Gastroesophageal sphincter (tissue), 4 donors: ENCODE results near the gene EIF5A. TPM values are rescaled to one million over a fixed set of nuclear protein-coding genes. Genes with fewer than 3 reads are reported as not detected.

Experiments used
- ATAC-seq: fragments of 150-250 bp; one replicate; pipeline ENCODE4 v1.9.1; 2016; ENCODE audit warnings: mild to moderate bottlenecking, moderate library complexity
- H3K27ac ChIP-seq, 4 donors: fragments of 200-600 bp; sonication (generic) in 3 of 4; 1 replicate in 3 of 4; 2 replicates in 1 of 4; pipeline ENCODE4 v1.5.1; 2016 to 2019
- H3K27me3 ChIP-seq: fragments of 200-600 bp; sonication (generic); one replicate; pipeline ENCODE4 v1.5.1; 2019
- H3K36me3 ChIP-seq, 2 donors: fragments of 200-600 bp; sonication (generic); one replicate each; pipeline ENCODE4 v1.5.1; 2019; ENCODE audit warnings: control low read depth in 1 of 2
- H3K4me1 ChIP-seq, 3 donors: fragments of 200-600 bp; sonication (generic); 1 replicate in 2 of 3; 2 replicates in 1 of 3; pipeline ENCODE4 v1.5.1; 2016 to 2019; ENCODE audit warnings: control low read depth in 2 of 3
- H3K4me3 ChIP-seq, 2 donors: fragments of 200-600 bp; sonication (generic); one replicate each; pipeline ENCODE4 v1.5.1; 2019; ENCODE audit warnings: mild to moderate bottlenecking in 1 of 2, moderate library complexity in 1 of 2
- H3K9me3 ChIP-seq, 3 donors: fragments of 200-600 bp; sonication (generic); one replicate each; pipeline ENCODE4 v1.5.1; 2017 to 2019; ENCODE audit warnings: control low read depth in 2 of 3
- EP300 ChIP-seq: sonication (generic); formaldehyde crosslinking; IDR thresholded peaks from one replicate; pipeline ENCODE4 v1.6.1; 2017; ENCODE audit warnings: antibody characterized with exemption, mild to moderate bottlenecking
- POLR2A ChIP-seq, 2 donors: fragments of 450-650 bp; IDR thresholded peaks; one replicate each; pipeline ENCODE4 v1.6.1; 2017; ENCODE audit warnings: antibody characterized with exemption in 2 of 2, mild to moderate bottlenecking in 2 of 2, moderate library complexity in 1 of 2
- POLR2AphosphoS5 ChIP-seq: sonication (generic); formaldehyde crosslinking; IDR thresholded peaks from one replicate; pipeline ENCODE4 v1.6.1; 2017; ENCODE audit warnings: antibody characterized with exemption
- WGBS, 2 donors: methylation state at CpG; one replicate each; pipeline ENCODE4 v1.1.5; 2018; ENCODE audit warnings: low coverage in 1 of 2; 5-methylcytosine and 5-hydroxymethylcytosine counted together
- total RNA-seq, 4 donors: library from RNA; depleted of rRNA; stranded (reverse); fragments of >200 nt; gene quantifications; one replicate each; pipeline ENCODE4 v1.1.0, GENCODE V29; 2016
- TF ChIP-seq, protein P1 (sequence below), 4 experiments: fragments of 200-600 bp in 2 of 4; fragments of 450-650 bp in 2 of 4; sonication (generic) in 1 of 4; IDR thresholded peaks; one replicate each; pipeline ENCODE4 v1.5.1; 2017 to 2019; ENCODE audit warnings: antibody characterized with exemption in 4 of 4, mild to moderate bottlenecking in 2 of 4, moderate library complexity in 2 of 4

EIF5A gene
- total RNA-seq, 4 donors from 2014 or later: 145 to 233 (median 183) TPM

GRCh38 chr17:7324438-7324779, 17.0 kb downstream of the EIF5A start:
- Histone ChIP-seq H3K36me3 (peaks cover 0 to 77% of the 10 kb centered on the region in 2 donors), H3K4me1 (peaks cover 0 to 24% (median 8%) of the 10 kb centered on the region in 3 donors), H3K27ac (no peak overlapping the region), H3K27me3 (no peaks in the 10 kb centered on the region), H3K9me3 (no peaks in the 10 kb centered on the region), H3K4me3 (no peak overlapping the region)
- WGBS, 2 donors: no CpG with 5 or more reads among the region's 3 CpGs
- TF ChIP-seq, protein P1, sequence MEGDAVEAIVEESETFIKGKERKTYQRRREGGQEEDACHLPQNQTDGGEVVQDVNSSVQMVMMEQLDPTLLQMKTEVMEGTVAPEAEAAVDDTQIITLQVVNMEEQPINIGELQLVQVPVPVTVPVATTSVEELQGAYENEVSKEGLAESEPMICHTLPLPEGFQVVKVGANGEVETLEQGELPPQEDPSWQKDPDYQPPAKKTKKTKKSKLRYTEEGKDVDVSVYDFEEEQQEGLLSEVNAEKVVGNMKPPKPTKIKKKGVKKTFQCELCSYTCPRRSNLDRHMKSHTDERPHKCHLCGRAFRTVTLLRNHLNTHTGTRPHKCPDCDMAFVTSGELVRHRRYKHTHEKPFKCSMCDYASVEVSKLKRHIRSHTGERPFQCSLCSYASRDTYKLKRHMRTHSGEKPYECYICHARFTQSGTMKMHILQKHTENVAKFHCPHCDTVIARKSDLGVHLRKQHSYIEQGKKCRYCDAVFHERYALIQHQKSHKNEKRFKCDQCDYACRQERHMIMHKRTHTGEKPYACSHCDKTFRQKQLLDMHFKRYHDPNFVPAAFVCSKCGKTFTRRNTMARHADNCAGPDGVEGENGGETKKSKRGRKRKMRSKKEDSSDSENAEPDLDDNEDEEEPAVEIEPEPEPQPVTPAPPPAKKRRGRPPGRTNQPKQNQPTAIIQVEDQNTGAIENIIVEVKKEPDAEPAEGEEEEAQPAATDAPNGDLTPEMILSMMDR (IDR thresholded peaks at IDR 0.05): no peak
- TF ChIP-seq EP300 (no peak), POLR2A (IDR thresholded peaks at IDR 0.05) (no peak), POLR2AphosphoS5 (no peak)
- ATAC-seq: no peak

GRCh38 chr17:7325031-7325528, 17.7 kb downstream of the EIF5A start:
- Histone ChIP-seq H3K27me3 (no peaks in the 10 kb centered on the region), H3K9me3 (no peaks in the 10 kb centered on the region), H3K36me3 (peaks cover 0 to 71% of the 10 kb centered on the region in 2 donors), H3K4me1 (peaks cover 0 to 26% (median 8%) of the 10 kb centered on the region in 3 donors), H3K27ac (no peak overlapping the region), H3K4me3 (no peak overlapping the region)
- ATAC-seq: no peak
- TF ChIP-seq POLR2AphosphoS5 (no peak), POLR2A (IDR thresholded peaks at IDR 0.05) (no peak), EP300 (no peak)
- TF ChIP-seq, protein P1 (IDR thresholded peaks at IDR 0.05): no peak
- no CpG with 5 or more reads among the region's 19 CpGs for WGBS, 2 donors

DNA sequence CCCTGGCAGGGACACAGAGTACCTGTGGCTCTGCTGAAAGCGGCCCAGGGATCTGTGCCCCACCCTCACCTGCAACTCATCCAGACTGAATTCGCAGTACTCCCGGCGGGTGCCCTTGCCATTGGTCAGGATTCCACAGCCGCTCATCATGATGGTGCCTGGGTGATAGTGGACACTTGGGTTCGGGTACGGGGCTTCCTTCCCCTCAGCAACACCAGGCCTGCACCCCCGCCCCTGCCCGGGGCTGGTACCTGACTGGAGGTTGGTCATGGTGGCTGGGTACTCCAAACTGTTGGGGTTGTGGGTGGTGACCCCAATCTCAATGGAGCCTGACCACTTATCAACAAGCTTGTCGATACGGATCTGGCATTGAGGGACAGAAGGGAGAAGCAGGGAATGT, 18.8 kb downstream of the EIF5A start:
- Histone ChIP-seq H3K4me1 (peaks cover 0 to 36% (median 14%) of the 10 kb centered on the region in 3 donors), H3K4me3 (no peak overlapping the region), H3K9me3 (no peaks in the 10 kb centered on the region), H3K36me3 (peaks cover 0 to 60% of the 10 kb centered on the region in 2 donors), H3K27me3 (no peaks in the 10 kb centered on the region), H3K27ac (no peak overlapping the region)
- TF ChIP-seq POLR2AphosphoS5: no peak
- no peak for TF ChIP-seq POLR2A (IDR thresholded peaks at IDR 0.05)
- no peak for TF ChIP-seq EP300
- TF ChIP-seq, protein P1 (IDR thresholded peaks at IDR 0.05): no peak
- ATAC-seq: no peak
- WGBS, 2 donors: 50 to 62% methylated on average over 1 to 2 of the region's 11 CpGs

DNA sequence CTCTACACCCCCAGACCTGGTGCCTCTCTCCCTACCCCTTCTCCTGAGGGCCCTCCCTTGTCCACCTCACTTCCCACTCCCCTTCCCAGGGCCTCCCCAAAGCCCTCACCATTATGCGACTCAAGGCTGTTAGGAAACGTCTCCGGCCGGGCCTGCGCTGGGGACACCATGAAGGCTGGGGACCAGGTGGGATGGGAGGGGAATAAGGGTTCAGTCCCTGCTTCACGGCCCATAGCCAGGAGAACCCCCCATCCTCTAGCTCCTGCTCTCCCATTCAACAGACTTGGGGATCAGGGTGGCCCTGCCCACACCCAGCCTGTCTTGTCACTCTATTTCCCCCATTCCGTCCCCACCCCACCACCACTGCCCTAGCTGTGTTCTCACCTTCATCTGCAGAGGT, 19.6 kb downstream of the EIF5A start:
- Histone ChIP-seq H3K4me3 (no peak overlapping the region), H3K27me3 (no peaks in the 10 kb centered on the region), H3K27ac (no peak overlapping the region), H3K36me3 (peaks cover 0 to 51% of the 10 kb centered on the region in 2 donors), H3K9me3 (no peaks in the 10 kb centered on the region), H3K4me1 (peaks cover 0 to 36% (median 14%) of the 10 kb centered on the region in 3 donors)
- WGBS, 2 donors: 83% methylated on average over 6 of the region's 7 CpGs; no CpG with 5 or more reads in 1 of the 2 donors
- TF ChIP-seq EP300: no peak
- TF ChIP-seq, protein P1 (IDR thresholded peaks at IDR 0.05): no peak
- TF ChIP-seq POLR2AphosphoS5: no peak
- no peak for TF ChIP-seq POLR2A (IDR thresholded peaks at IDR 0.05)
- ATAC-seq: no peak

DNA sequence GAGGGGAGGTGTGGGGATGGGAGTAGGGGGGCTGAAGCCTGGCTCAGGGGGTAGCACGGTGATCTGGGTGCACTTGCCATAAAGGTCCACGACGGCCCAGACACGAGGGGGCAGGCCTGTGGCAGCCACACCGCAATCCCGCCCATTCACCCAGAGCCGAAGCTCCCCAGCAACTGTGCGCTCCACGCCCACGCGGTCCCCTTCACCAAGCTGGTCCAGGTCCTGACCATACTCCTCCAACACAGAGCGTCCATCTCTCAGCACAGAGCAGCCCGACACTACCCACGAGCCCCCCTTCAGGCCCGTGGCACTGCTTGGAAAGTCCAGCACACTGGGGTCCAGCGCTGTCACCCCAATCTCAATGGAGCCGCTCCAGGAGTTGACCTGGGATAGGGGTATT, 20.1 kb downstream of the EIF5A start:
- no peak for ATAC-seq
- no peak overlapping the region for H3K27ac ChIP-seq
- no peaks in the 10 kb centered on the region for H3K9me3 ChIP-seq
- no peaks in the 10 kb centered on the region for H3K27me3 ChIP-seq
- TF ChIP-seq EP300 (no peak), POLR2A (IDR thresholded peaks at IDR 0.05) (no peak), POLR2AphosphoS5 (no peak)
- TF ChIP-seq, protein P1 (IDR thresholded peaks at IDR 0.05): no peak
- peaks cover 0 to 47% of the 10 kb centered on the region in 2 donors for H3K36me3 ChIP-seq
- WGBS, 2 donors: 90% methylated on average over 2 of the region's 17 CpGs; no CpG with 5 or more reads in 1 of the 2 donors
- peaks cover 0 to 36% (median 14%) of the 10 kb centered on the region in 3 donors for H3K4me1 ChIP-seq
- no peak overlapping the region for H3K4me3 ChIP-seq
